ENCODE measurements around the gene KLC3.

The KLC3 gene

GRCh38 chr19:45355402-45355801 lies 14.9 kb downstream of the KLC3 start:
- no peak overlapping the region for H3K27ac ChIP-seq
- no peak overlapping the region for H3K4me3 ChIP-seq
- no peak overlapping the region for H3K9ac ChIP-seq (ENCODE audit: insufficient read length)
- TF ChIP-seq POLR2AphosphoS5 (IDR thresholded peaks at IDR 0.05; ENCODE audit: borderline replicate concordance, low read depth, low read length) = no peak
- no peak for TF ChIP-seq FOXP2 (optimal IDR thresholded peaks at IDR 0.05; ENCODE audit: control extremely low read depth, extremely low read length, insufficient read depth)
- no peak for TF ChIP-seq EZH2 (IDR thresholded peaks at IDR 0.05)
- no peaks in the 10 kb centered on the region for H3K9me3 ChIP-seq (ENCODE audit: low read depth, low read length)
- peaks cover 38% of the 10 kb centered on the region; the same call in 1 of the 2 replicates for H3K36me3 ChIP-seq (ENCODE audit: insufficient read depth, low read length)
- no peak for DNase-seq (ENCODE audit: low read depth, low spot score)

GRCh38 chr19:45355910-45356309 lies 15.4 kb downstream of the KLC3 start:
- H3K9ac ChIP-seq (ENCODE audit: insufficient read length) = no peak overlapping the region
- H3K4me3 ChIP-seq = no peak overlapping the region
- TF ChIP-seq EZH2 (IDR thresholded peaks at IDR 0.05) = no peak
- no peak for TF ChIP-seq FOXP2 (optimal IDR thresholded peaks at IDR 0.05; ENCODE audit: control extremely low read depth, extremely low read length, insufficient read depth)
- TF ChIP-seq POLR2AphosphoS5 (IDR thresholded peaks at IDR 0.05; ENCODE audit: borderline replicate concordance, low read depth, low read length) = no peak
- peaks cover 37% of the 10 kb centered on the region; the same call in 1 of the 2 replicates for H3K36me3 ChIP-seq (ENCODE audit: insufficient read depth, low read length)
- no peak for DNase-seq (ENCODE audit: low read depth, low spot score)
- H3K9me3 ChIP-seq (ENCODE audit: low read depth, low read length) = no peaks in the 10 kb centered on the region
- no peak overlapping the region for H3K27ac ChIP-seq

GRCh38 chr19:45356760-45357444 lies 16.4 kb downstream of the KLC3 start:
- no peak for DNase-seq (ENCODE audit: low read depth, low spot score)
- TF ChIP-seq POLR2AphosphoS5 (IDR thresholded peaks at IDR 0.05; ENCODE audit: borderline replicate concordance, low read depth, low read length) = no peak
- no peak for TF ChIP-seq EZH2 (IDR thresholded peaks at IDR 0.05)
- TF ChIP-seq FOXP2 (optimal IDR thresholded peaks at IDR 0.05; ENCODE audit: control extremely low read depth, extremely low read length, insufficient read depth) = no peak
- H3K4me3 ChIP-seq = no peak overlapping the region
- H3K36me3 ChIP-seq (ENCODE audit: insufficient read depth, low read length) = peaks cover 30% of the 10 kb centered on the region; the same call in 1 of the 2 replicates
- H3K9ac ChIP-seq (ENCODE audit: insufficient read length) = no peak overlapping the region
- no peak overlapping the region for H3K27ac ChIP-seq
- H3K9me3 ChIP-seq (ENCODE audit: low read depth, low read length) = no peaks in the 10 kb centered on the region

- no peak for DNase-seq (ENCODE audit: low read depth, low spot score)
- Histone ChIP-seq H3K4me3 (no peak overlapping the region), H3K9me3 (ENCODE audit: low read depth, low read length) (no peaks in the 10 kb centered on the region), H3K27ac (no peak overlapping the region), H3K9ac (ENCODE audit: insufficient read length) (no peak overlapping the region), H3K36me3 (ENCODE audit: insufficient read depth, low read length) (peaks cover 27% of the 10 kb centered on the region; the same call in 1 of the 2 replicates)
- TF ChIP-seq FOXP2 (optimal IDR thresholded peaks at IDR 0.05; ENCODE audit: control extremely low read depth, extremely low read length, insufficient read depth) (no peak), EZH2 (IDR thresholded peaks at IDR 0.05) (no peak), POLR2AphosphoS5 (IDR thresholded peaks at IDR 0.05; ENCODE audit: borderline replicate concordance, low read depth, low read length) (no peak)
Observed at GRCh38 chr19:45357445-45357783, 16.9 kb downstream of the KLC3 start.

DNA sequence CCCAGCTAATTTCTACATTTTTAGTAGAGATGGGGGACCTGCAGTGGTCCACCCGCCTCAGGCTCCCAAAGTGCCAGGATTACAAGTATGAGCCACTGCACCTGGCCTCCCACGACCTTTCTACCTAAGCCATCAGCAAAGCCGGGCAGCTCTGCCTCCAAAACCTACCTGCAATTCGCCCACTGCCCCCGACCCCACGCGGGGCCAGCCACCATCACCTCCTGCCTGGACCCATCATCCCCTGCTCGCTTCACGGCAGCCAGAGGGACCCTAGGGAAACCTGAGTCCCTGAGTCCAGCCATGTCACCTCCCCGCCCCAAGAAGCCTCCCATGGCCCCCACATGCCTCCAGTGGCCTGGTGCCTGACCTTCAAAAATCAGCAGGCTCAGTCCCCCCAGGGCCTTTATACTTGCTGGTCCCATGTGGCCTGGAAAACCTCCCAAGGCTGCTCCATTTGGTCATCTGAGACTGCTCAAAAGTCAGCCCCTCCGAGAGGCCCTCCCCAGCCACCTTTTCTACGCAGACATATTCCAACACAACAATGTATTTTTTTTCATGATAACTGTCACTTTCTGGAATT lies 17.8 kb downstream of the KLC3 start:
- no peak for DNase-seq (ENCODE audit: low read depth, low spot score)
- Histone ChIP-seq H3K9ac (ENCODE audit: insufficient read length) (no peak overlapping the region), H3K36me3 (ENCODE audit: insufficient read depth, low read length) (peaks cover 24% of the 10 kb centered on the region; the same call in 1 of the 2 replicates), H3K9me3 (ENCODE audit: low read depth, low read length) (no peaks in the 10 kb centered on the region), H3K4me3 (no peak overlapping the region), H3K27ac (no peak overlapping the region)
- no peak for TF ChIP-seq POLR2AphosphoS5 (IDR thresholded peaks at IDR 0.05; ENCODE audit: borderline replicate concordance, low read depth, low read length)

GRCh38 chr19:45361608-45362007 lies 21.1 kb downstream of the KLC3 start:
- TF ChIP-seq FOXP2 (optimal IDR thresholded peaks at IDR 0.05; ENCODE audit: control extremely low read depth, extremely low read length, insufficient read depth) (no peak), POLR2AphosphoS5 (IDR thresholded peaks at IDR 0.05; ENCODE audit: borderline replicate concordance, low read depth, low read length) (no peak), EZH2 (IDR thresholded peaks at IDR 0.05) (no peak)
- H3K9me3 ChIP-seq (ENCODE audit: low read depth, low read length) = no peaks in the 10 kb centered on the region
- H3K27ac ChIP-seq = no peak overlapping the region
- no peak for DNase-seq (ENCODE audit: low read depth, low spot score)
- H3K36me3 ChIP-seq (ENCODE audit: insufficient read depth, low read length) = peaks cover 8% of the 10 kb centered on the region; the same call in 1 of the 2 replicates
- no peak overlapping the region for H3K9ac ChIP-seq (ENCODE audit: insufficient read length)
- no peak overlapping the region for H3K4me3 ChIP-seq

- no peak overlapping the region for H3K27ac ChIP-seq
- no peak overlapping the region for H3K4me3 ChIP-seq
- no peaks in the 10 kb centered on the region for H3K9me3 ChIP-seq (ENCODE audit: low read depth, low read length)
- DNase-seq (ENCODE audit: low read depth, low spot score) = no peak
- H3K9ac ChIP-seq (ENCODE audit: insufficient read length) = no peak overlapping the region
- no peak for TF ChIP-seq FOXP2 (optimal IDR thresholded peaks at IDR 0.05; ENCODE audit: control extremely low read depth, extremely low read length, insufficient read depth)
- TF ChIP-seq POLR2AphosphoS5 (IDR thresholded peaks at IDR 0.05; ENCODE audit: borderline replicate concordance, low read depth, low read length) = no peak
- H3K36me3 ChIP-seq (ENCODE audit: insufficient read depth, low read length) = peaks cover 3% of the 10 kb centered on the region; the same call in 1 of the 2 replicates
Observed at GRCh38 chr19:45362291-45362690, 21.7 kb downstream of the KLC3 start.

GRCh38 chr19:45363861-45364459 lies 23.4 kb downstream of the KLC3 start:
- Histone ChIP-seq H3K4me3 (no peak overlapping the region), H3K36me3 (ENCODE audit: insufficient read depth, low read length) (peaks cover 3% of the 10 kb centered on the region; the same call in 1 of the 2 replicates), H3K9me3 (ENCODE audit: low read depth, low read length) (no peaks in the 10 kb centered on the region), H3K27ac (no peak overlapping the region), H3K9ac (ENCODE audit: insufficient read length) (no peak overlapping the region)
- no peak for DNase-seq (ENCODE audit: low read depth, low spot score)
- no peak for TF ChIP-seq POLR2AphosphoS5 (IDR thresholded peaks at IDR 0.05; ENCODE audit: borderline replicate concordance, low read depth, low read length)
- TF ChIP-seq EZH2 (IDR thresholded peaks at IDR 0.05) = no peak
- TF ChIP-seq FOXP2 (optimal IDR thresholded peaks at IDR 0.05; ENCODE audit: control extremely low read depth, extremely low read length, insufficient read depth) = no peak
